Fibroblast of villous mesenchyme (primary cell): ENCODE data around the gene MTUS2. TPM values are rescaled to one million over a fixed set of nuclear protein-coding genes. Genes with fewer than 3 reads are reported as not detected.

ENCODE experiments used
- DNase-seq: peaks from one replicate; pipeline ENCODE4 v3.0.0-alpha.2; 2010; ENCODE audit warnings: low read depth
- H3K4me3 ChIP-seq: 2 replicates; pipeline ENCODE4 v1.5.1; 2011; ENCODE audit warnings: low read depth, mild to moderate bottlenecking, low read length
- CTCF ChIP-seq: IDR thresholded peaks from 2 replicates; pipeline ENCODE4 v1.5.1; 2012; ENCODE audit warnings: low read depth, mild to moderate bottlenecking, low read length; ENCODE audit not compliant: insufficient read depth
- small RNA-seq: library from RNA; depleted of rRNA; stranded (forward); fragments of <200 nt; gene quantifications from one replicate; pipeline ENCODE3, GENCODE V24; 2012
- total RNA-seq: library from RNA; depleted of rRNA; stranded (reverse); fragments of >200 nt; gene quantifications from 2 replicates; pipeline ENCODE4 v1.2.3, GENCODE V29; 2012

The MTUS2 gene
- total RNA-seq, 1 donor, result 1.3 TPM

DNA sequence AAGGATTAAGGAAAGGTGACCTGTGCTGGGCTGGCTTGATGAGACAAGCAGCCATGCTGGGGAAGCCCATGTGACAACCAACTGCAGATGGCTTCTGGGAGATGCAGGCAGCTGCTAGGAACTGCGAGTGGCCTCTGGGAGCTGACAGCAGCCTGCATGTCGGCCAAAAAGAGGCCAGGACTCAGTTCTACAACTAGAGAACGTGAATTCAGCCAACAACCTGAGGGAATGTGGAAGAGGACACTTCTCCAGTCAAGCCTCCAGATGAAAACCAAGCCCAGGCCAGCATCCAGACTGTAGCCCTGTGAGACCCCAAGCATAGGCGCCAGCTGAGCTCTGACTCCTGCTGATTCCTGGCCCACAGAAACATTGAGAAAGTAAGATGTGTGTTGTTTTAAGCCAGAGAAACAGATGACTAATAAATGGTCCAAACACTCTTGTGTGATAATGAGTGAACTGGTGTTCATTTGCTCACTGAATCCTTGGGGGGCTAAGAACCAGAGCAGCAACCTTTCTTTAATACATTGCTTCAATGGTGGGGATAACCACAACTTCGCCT, 730.4 kb downstream of the MTUS2 start:
- no peak overlapping the region for H3K4me3 ChIP-seq
- TF ChIP-seq CTCF, result no peak
- no peak for DNase-seq

GRCh38 chr13:29551214-29551613, 731.1 kb downstream of the MTUS2 start:
- no peak for TF ChIP-seq CTCF
- H3K4me3 ChIP-seq, result no peak overlapping the region
- no peak for DNase-seq

Small RNAs within 50 kb of the gene (small RNA-seq; reads per million reads assigned to genes)
- not detected for gene AL359741.1

Other genes starting within 250 kb of the MTUS2 start
- gene POMP, start 161.2 kb upstream of the MTUS2 start, total RNA-seq, result 107 and 108 TPM in 2 replicates
- 2.9 and 4.7 TPM in 2 replicates for gene SLC46A3, start 101.4 kb upstream of the MTUS2 start, total RNA-seq